ENCODE measurements around the gene PTGR3.

PTGR3 gene

DNA sequence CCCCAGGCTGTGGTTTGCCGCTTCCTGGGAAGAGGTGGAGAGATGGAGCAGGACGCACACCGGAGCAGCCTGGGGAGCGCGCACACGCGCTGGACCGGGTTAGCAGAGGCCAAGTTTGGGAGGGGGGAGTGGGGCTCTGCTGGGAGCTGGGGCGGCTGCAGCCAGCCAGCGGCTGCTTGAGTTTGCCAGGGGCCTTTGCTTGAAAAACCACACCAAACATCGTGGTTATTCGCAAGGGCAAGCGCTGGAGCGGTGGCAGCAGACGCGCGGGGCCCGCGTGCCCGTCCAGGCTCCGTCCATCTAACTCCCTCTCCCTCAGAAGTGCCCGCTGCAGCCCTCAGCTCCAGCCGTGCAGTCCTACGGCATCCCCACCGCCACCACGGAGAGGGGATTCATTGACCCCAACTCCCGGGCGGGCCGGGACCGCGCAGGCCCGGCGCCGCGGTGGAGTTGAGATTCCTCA lies 4.6 kb downstream of the PTGR3 start:
- Histone ChIP-seq H3K9me3 (no peaks in the 10 kb centered on the region), H3K4me1 (peaks cover 0 to 64% (median 37%) of the 10 kb centered on the region in 4 donors), H3K27ac (no peak overlapping the region), H3K27me3 (no peaks in the 10 kb centered on the region), H3K4me3 (peak overlapping the region; percentile 36 to 41), H3K36me3 (peaks cover 0 to 10% (median 0%) of the 10 kb centered on the region in 3 donors)
- intact Hi-C loops (cut with DNase I; ENCODE audit: low total_unique reads): no loop called here
- TF ChIP-seq, protein P1, sequence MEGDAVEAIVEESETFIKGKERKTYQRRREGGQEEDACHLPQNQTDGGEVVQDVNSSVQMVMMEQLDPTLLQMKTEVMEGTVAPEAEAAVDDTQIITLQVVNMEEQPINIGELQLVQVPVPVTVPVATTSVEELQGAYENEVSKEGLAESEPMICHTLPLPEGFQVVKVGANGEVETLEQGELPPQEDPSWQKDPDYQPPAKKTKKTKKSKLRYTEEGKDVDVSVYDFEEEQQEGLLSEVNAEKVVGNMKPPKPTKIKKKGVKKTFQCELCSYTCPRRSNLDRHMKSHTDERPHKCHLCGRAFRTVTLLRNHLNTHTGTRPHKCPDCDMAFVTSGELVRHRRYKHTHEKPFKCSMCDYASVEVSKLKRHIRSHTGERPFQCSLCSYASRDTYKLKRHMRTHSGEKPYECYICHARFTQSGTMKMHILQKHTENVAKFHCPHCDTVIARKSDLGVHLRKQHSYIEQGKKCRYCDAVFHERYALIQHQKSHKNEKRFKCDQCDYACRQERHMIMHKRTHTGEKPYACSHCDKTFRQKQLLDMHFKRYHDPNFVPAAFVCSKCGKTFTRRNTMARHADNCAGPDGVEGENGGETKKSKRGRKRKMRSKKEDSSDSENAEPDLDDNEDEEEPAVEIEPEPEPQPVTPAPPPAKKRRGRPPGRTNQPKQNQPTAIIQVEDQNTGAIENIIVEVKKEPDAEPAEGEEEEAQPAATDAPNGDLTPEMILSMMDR (IDR thresholded peaks at IDR 0.05): no peak
- DNase-seq: no peak

DNA sequence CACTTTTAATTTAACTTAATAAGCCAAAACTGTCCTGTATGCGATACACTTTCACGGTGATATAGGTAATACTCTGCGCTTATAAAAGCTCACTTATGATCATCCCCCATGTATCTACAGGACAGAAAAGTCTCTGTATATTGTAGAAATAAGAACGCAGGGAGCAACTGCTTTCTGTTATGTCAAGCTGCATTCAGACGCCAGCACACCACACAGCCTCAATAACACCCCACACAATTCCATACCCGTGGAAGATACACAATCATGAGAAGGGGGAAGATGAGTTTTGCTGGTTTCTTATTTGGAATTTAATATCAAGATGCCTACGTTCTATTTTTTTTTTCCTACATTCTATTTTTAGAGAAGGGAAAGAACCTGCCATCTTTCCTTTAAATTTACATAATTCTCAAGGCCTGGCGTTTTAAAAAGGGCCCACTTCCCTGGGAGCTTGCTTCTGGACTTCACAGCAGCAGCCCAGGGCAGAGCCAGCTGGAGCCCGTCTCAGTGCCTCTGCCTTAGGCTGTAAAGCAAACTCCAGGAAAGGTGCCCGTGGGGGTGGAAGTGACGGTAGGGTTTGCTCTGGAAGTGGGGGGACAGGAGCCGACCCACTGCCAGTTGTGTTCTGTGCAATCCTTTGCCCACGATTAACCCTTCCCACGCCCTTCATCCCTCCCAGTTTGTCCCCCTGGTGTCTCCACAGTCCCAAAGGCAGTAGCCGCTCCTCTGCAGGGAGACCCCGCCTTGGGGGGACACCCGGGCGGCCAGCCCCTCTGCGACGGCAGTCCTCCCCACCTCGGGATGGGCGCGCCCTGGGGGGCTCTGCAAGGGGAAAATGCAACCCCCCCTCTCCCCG lies 5.3 kb downstream of the PTGR3 start:
- Histone ChIP-seq H3K4me1 (peaks cover 0 to 64% (median 37%) of the 10 kb centered on the region in 4 donors), H3K9me3 (no peaks in the 10 kb centered on the region), H3K36me3 (peaks cover 0 to 10% (median 0%) of the 10 kb centered on the region in 3 donors), H3K27ac (no peak overlapping the region), H3K4me3 (peak overlapping the region; percentile 36 to 41), H3K27me3 (no peaks in the 10 kb centered on the region)
- TF ChIP-seq, protein P1 (IDR thresholded peaks at IDR 0.05): no peak
- DNase-seq: no peak
- intact Hi-C loops (cut with DNase I; ENCODE audit: low total_unique reads): no loop called here

DNA sequence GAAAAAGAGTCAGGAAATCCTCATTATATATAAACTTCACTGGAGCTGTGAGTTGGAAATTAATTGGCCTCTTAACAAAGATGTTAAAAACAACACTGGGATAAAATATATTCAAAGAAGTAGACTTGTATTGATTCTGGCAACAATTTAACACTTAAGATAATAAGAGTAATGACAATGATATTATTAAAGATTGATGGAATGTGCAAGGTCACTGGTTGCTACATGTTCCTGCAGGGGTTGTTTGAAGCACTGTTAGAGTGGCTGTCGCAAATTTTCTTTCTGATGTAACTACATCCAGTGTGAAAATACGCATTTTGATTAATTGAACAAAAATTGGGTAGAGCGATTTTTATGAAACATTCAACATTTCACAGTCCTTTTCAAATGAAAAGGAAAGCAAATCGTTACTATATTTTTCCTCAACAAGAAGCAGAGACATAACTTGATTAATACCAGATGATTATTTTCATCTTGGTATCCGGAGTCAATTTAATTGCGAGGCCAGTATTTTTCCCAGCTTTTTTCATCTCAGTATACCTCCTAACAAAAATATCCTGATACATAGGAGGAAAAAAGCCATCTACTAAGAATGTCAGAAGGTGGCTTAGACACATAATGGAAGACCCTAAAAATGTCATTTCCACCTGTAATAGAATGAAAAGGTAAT lies 6.1 kb downstream of the PTGR3 start:
- Histone ChIP-seq H3K27ac (no peak overlapping the region), H3K4me1 (peaks cover 0 to 64% (median 37%) of the 10 kb centered on the region in 4 donors), H3K36me3 (peaks cover 0 to 10% (median 0%) of the 10 kb centered on the region in 3 donors), H3K9me3 (no peaks in the 10 kb centered on the region), H3K27me3 (no peaks in the 10 kb centered on the region), H3K4me3 (no peak overlapping the region)
- no peak for DNase-seq
- TF ChIP-seq, protein P1 (IDR thresholded peaks at IDR 0.05): no peak
- intact Hi-C loops (cut with DNase I; ENCODE audit: low total_unique reads): no loop called here

DNA sequence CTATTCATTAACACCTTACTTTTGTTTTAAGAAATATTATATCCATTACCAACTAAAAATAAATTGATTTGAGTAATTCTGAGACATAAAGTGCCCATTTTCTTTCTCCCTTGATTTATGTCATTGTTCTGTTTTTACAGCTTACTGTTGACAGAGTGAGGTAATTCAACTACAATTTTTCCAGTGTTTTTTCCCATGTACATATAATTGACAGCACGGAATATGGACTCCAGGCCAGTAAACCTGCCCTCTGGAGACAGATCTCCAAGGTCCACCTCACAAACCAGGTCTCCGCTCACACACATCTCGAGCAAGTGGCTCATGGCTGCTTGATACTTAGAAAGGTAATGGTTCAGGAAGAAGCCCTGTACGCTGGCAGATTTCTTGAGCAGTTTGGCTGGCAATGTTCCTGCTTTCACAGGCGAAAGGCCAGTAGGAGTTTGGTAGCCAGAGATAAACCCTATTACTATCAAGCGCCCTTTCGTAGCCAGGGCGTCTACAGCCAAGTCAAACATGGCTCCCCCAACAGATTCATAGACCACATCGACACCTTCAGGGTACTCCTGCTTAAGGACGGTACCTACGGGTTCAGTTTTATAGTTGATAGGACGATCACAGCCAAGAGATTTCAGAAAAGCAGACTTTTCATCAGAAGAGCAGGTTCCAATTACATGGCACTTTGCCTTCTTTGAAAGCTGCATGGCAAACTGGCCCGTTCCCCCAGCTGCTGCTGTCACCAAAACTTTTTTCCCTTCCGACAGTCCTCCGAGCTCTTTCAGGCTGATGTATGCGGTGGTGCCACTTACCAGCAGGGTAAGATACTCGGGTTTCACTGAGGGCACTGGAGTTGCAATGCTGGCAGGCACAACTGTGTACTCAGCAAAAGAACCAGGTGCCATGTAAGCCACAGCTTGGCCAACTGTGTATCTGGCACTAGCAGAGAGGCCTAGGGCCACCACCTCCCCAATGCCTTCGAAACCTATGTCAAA lies 7.4 kb downstream of the PTGR3 start:
- Histone ChIP-seq H3K36me3 (peaks cover 0 to 10% (median 0%) of the 10 kb centered on the region in 3 donors), H3K4me1 (peaks cover 0 to 54% (median 26%) of the 10 kb centered on the region in 4 donors), H3K27ac (peak overlapping the region in 1 of 2 donors; percentile 11), H3K4me3 (no peak overlapping the region), H3K9me3 (no peaks in the 10 kb centered on the region), H3K27me3 (no peaks in the 10 kb centered on the region)
- intact Hi-C loops (cut with DNase I; ENCODE audit: low total_unique reads): no loop called here
- DNase-seq: no peak
- TF ChIP-seq, protein P1 (IDR thresholded peaks at IDR 0.05): no peak

All from tibial artery (tissue), 4 donors.